ENCODE data around the gene GAST. TPM values are rescaled to one million over a fixed set of nuclear protein-coding genes. Genes with fewer than 3 reads are reported as not detected.

Gene GAST
- total and polyA plus RNA-seq, 8 donors, result not detected

DNA sequence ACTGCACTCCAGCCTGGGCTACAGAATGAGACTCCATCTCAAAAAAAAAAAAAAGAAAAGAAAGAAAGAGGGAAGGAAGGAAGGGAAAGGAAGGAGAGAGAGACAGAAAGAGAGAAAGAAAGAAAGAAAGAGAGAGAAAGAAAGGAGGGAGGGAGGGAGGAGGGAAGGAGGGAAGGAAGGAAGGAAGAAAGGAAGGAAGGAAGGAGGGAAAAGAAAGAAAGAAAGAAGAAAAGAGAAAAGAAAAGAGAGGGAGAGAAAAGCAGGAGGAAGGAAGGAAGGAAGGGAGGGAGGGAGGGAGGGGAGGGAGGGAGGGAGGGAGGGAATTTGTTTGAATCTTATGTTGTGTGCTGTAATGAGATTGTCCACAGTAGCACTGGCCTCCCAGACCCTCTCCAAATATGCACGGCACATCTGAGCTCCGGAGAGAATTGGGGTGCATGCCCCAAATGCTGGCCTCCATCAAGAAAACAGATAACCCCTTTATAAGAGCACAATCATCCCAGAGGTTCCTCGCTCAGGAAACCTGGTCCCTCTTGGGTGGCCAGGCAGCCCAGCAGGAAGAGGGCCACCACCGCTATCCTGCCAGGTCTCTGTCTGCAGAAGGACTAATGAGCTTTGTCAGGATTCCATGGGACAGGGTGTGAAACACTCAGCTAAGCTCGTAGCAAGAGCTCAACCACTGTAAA, 32.2 kb upstream of the GAST start:
- no peaks in the 10 kb centered on the region for H3K36me3 ChIP-seq
- H3K27me3 ChIP-seq, result no peaks in the 10 kb centered on the region
- DNase-seq (no peak), ATAC-seq (no peak)
- H3K4me3 ChIP-seq, result no peak overlapping the region
- peaks cover 11 to 45% of the 10 kb centered on the region in 2 donors for H3K4me1 ChIP-seq
- TF ChIP-seq, protein P1, sequence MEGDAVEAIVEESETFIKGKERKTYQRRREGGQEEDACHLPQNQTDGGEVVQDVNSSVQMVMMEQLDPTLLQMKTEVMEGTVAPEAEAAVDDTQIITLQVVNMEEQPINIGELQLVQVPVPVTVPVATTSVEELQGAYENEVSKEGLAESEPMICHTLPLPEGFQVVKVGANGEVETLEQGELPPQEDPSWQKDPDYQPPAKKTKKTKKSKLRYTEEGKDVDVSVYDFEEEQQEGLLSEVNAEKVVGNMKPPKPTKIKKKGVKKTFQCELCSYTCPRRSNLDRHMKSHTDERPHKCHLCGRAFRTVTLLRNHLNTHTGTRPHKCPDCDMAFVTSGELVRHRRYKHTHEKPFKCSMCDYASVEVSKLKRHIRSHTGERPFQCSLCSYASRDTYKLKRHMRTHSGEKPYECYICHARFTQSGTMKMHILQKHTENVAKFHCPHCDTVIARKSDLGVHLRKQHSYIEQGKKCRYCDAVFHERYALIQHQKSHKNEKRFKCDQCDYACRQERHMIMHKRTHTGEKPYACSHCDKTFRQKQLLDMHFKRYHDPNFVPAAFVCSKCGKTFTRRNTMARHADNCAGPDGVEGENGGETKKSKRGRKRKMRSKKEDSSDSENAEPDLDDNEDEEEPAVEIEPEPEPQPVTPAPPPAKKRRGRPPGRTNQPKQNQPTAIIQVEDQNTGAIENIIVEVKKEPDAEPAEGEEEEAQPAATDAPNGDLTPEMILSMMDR (IDR thresholded peaks at IDR 0.05), result no peak
- intact Hi-C loops (cut with DNase I), result no loop called here
- H3K9me3 ChIP-seq, result no peaks in the 10 kb centered on the region
- H3K27ac ChIP-seq, result peak overlapping the region; percentile 87 to 92

DNA sequence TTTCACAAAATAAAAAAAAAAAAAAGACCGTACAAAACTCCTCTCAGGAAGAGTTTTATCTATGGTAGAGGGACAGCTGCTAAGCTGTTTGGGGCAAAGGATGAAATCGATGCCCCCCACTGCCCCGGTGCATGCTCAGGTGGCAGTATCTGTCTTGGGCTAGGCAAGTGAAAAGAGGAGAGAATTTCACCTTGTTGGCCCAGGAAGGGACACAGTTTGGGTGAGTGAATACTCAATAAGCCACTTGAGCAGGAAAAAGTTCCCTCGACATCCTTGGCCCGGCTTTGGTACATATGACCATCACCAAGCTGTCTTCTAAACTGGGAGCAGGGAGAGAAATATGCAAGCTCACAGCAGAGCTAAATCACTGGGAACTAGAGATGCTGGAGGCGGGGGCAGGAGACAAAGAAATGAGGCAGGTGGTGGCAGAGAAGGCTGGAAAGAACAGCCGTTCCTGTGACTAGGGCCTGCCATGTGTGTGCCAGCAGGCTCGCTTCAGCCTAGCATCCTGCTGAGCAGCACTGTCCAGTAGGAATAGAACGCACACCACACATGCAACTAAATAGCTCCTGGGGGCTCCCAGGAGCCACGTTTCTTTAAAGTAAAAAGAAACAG, 31.6 kb upstream of the GAST start:
- intact Hi-C loops (cut with DNase I), result no loop called here

DNA sequence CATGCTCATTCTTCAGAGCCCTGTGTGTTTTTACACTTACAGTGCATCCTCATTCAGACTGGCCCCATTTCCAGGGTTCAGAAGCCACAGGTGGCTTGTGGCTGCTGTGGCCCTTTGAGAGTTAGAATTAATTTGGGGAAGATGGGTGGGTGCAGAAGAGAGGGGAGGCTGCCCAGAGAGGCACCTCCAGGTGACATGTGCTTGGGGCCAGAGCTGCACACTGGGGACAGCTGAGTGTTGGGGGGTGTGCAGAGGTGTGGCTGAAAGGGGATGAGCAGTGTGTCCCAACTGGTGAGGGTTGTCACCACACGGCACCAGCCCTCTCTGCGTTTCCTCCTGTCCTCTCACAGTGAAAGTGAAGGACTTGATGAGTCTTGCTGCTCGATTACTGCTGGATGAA, 30.4 kb upstream of the GAST start:
- Histone ChIP-seq H3K9me3 (no peaks in the 10 kb centered on the region), H3K4me1 (peaks cover 11 to 27% of the 10 kb centered on the region in 2 donors), H3K27me3 (no peaks in the 10 kb centered on the region), H3K27ac (no peak overlapping the region), H3K4me3 (no peak overlapping the region), H3K36me3 (no peaks in the 10 kb centered on the region)
- DNase-seq (no peak), ATAC-seq (no peak)
- TF ChIP-seq, protein P1 (IDR thresholded peaks at IDR 0.05), result no peak
- intact Hi-C loops (cut with DNase I), result no loop called here

More for the DNA sequence above, 31.6 kb upstream of the GAST start:
- H3K9me3 ChIP-seq, result no peaks in the 10 kb centered on the region
- H3K27ac ChIP-seq, result no peak overlapping the region
- DNase-seq, result no peak
- no peaks in the 10 kb centered on the region for H3K27me3 ChIP-seq
- H3K4me1 ChIP-seq, result peaks cover 11 to 39% of the 10 kb centered on the region in 2 donors
- no peak for ATAC-seq
- TF ChIP-seq, protein P1 (IDR thresholded peaks at IDR 0.05), result no peak
- H3K36me3 ChIP-seq, result no peaks in the 10 kb centered on the region
- no peak overlapping the region for H3K4me3 ChIP-seq

DNA sequence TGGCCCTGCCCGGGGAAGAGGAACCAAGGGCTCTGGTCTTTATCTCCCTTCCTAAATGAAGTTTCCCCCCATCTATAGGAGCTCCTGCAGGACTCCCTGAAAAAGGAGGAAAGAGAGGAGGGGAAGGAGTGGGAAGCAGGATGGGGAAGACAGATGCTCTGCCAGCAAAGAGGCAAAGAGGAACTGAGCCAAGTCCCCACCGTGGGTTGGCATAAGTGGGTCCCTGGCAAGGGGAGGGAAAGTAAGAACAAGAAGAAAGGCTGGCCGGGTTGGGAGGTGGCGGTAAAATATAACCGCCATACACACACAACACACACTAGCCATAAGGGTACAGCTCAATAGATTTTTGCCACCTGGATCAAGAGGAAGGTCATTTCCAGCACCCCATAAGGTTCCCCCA, 29.5 kb upstream of the GAST start:
- peaks cover 6 to 23% of the 10 kb centered on the region in 2 donors for H3K4me1 ChIP-seq
- ATAC-seq (no peak), DNase-seq (no peak)
- H3K36me3 ChIP-seq, result no peaks in the 10 kb centered on the region
- no peaks in the 10 kb centered on the region for H3K27me3 ChIP-seq
- H3K27ac ChIP-seq, result no peak overlapping the region
- intact Hi-C loops (cut with DNase I), result no loop called here
- TF ChIP-seq, protein P1 (IDR thresholded peaks at IDR 0.05), result no peak
- no peaks in the 10 kb centered on the region for H3K9me3 ChIP-seq
- H3K4me3 ChIP-seq, result no peak overlapping the region

DNA sequence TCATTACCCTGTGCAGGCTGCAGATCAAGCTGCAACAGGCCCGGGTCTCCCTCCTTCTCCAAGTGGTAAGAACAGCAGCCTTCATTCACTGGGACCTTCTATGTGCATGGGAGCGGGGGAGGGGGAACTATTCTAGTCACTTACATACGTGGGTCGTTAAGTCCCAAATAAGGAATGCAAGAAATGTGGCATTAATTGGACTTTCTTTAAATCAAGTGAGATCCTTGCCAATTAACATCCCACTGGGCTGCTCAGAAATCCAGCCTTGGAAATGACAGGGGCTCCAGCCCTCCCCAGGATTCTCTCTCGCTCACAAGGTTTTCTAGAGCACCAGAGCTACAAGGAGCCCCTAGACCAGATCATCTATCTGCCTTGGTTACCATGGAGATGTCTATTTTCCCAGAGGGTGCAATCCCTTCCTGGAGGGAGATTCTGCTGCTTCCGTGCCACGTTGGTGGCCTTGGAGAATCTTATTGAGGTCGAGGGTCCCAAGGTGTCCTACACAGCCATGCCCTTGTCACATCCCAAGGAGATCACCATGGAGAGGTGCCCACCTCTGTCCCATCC, 28.6 kb upstream of the GAST start:
- no peak overlapping the region for H3K27ac ChIP-seq
- DNase-seq (no peak), ATAC-seq (no peak)
- TF ChIP-seq, protein P1 (IDR thresholded peaks at IDR 0.05), result no peak
- H3K4me1 ChIP-seq, result peaks cover 3 to 21% of the 10 kb centered on the region in 2 donors
- intact Hi-C loops (cut with DNase I), result no loop called here
- H3K9me3 ChIP-seq, result no peaks in the 10 kb centered on the region
- no peaks in the 10 kb centered on the region for H3K36me3 ChIP-seq
- no peak overlapping the region for H3K4me3 ChIP-seq
- H3K27me3 ChIP-seq, result no peaks in the 10 kb centered on the region

Data from left lung (tissue), 10 donors.